NCI-H146 treated with DMSO at 0.1 percent for 48 hours (cell line): ENCODE measurements around the gene SPOUT1.
"Not testable (repeated sequence)": the region's sequence is repeated elsewhere in the genome, so short reads cannot be mapped to it uniquely, and the experiment has no call there.

ENCODE experiments used
- DNase-seq: peaks from one replicate; lab custom pipeline; 2025; ENCODE audit not compliant: unreplicated experiment; lab: John Stamatoyannopoulos, UW

SPOUT1 gene

GRCh38 chr9:128829477-128830251, at the start of gene SPOUT1:
TSS of gene SPOUT1 (minus strand) at chr9:128829794. CDS start at chr9:128829780, 14 bp downstream.
- DNase-seq, result peak; percentile 80

- DNase-seq, result no peak
These were observed 48.3 kb upstream of the SPOUT1 start for GRCh38 chr9:128877852-128878251.

- not testable (repeated sequence) for DNase-seq
These were observed 41.3 kb upstream of the SPOUT1 start for GRCh38 chr9:128870941-128871265.

GRCh38 chr9:128870128-128870940, 40.7 kb upstream of the SPOUT1 start:
- DNase-seq, result no peak

GRCh38 chr9:128863647-128864046, 34.1 kb upstream of the SPOUT1 start:
- peak; percentile 3 for DNase-seq

GRCh38 chr9:128862401-128862851, 32.8 kb upstream of the SPOUT1 start:
- DNase-seq, result no peak

- no peak for DNase-seq
These were observed 31.9 kb upstream of the SPOUT1 start for GRCh38 chr9:128861501-128861900.

- DNase-seq, result no peak
These were observed 31.3 kb upstream of the SPOUT1 start for GRCh38 chr9:128860937-128861336.

GRCh38 chr9:128858476-128858875, 28.9 kb upstream of the SPOUT1 start:
- not testable (repeated sequence) for DNase-seq

- not testable (repeated sequence) for DNase-seq
These were observed 24.9 kb upstream of the SPOUT1 start for GRCh38 chr9:128854454-128854853.

- DNase-seq, result not testable (repeated sequence)
These were observed 23.1 kb upstream of the SPOUT1 start for GRCh38 chr9:128852646-128853045.

GRCh38 chr9:128851779-128852600, 22.4 kb upstream of the SPOUT1 start:
- not testable (repeated sequence) for DNase-seq

- not testable (repeated sequence) for DNase-seq
These were observed 21.4 kb upstream of the SPOUT1 start for GRCh38 chr9:128851024-128851423.

- no peak for DNase-seq
These were observed 18.2 kb upstream of the SPOUT1 start for GRCh38 chr9:128847803-128848202.

- no peak for DNase-seq
These were observed 17.1 kb upstream of the SPOUT1 start for GRCh38 chr9:128846680-128847030.

- DNase-seq, result peak; percentile 28
These were observed 15.8 kb upstream of the SPOUT1 start for GRCh38 chr9:128845186-128845931.

GRCh38 chr9:128843171-128843570, 13.6 kb upstream of the SPOUT1 start:
- not testable (repeated sequence) for DNase-seq

- DNase-seq, result no peak
These were observed 12.3 kb upstream of the SPOUT1 start for GRCh38 chr9:128841694-128842492.

GRCh38 chr9:128840524-128840923, 10.9 kb upstream of the SPOUT1 start:
- no peak for DNase-seq

- DNase-seq, result no peak
These were observed 8.7 kb upstream of the SPOUT1 start for GRCh38 chr9:128838338-128838737.
